ENCODE measurements around the gene MSH4. TPM values are rescaled to one million over a fixed set of nuclear protein-coding genes. Genes with fewer than 3 reads are reported as not detected.
"Not testable (repeated sequence)": the region's sequence is repeated elsewhere in the genome, so short reads cannot be mapped to it uniquely, and the experiment has no call there.

Gene MSH4
- total RNA-seq, 1 donor from 2014 or later: 0.34 TPM

- Mint-ChIP-seq H3K27me3 (ENCODE audit: low read depth, unreplicated experiment) (no peaks in the 10 kb centered on the region), H3K4me3 (ENCODE audit: unreplicated experiment) (no peak overlapping the region), H3K36me3 (ENCODE audit: low read depth, unreplicated experiment) (no peaks in the 10 kb centered on the region), H3K4me1 (ENCODE audit: low read depth, unreplicated experiment) (peaks cover 25% of the 10 kb centered on the region), H3K27ac (ENCODE audit: unreplicated experiment) (no peak overlapping the region), H3K9me3 (ENCODE audit: unreplicated experiment) (no peaks in the 10 kb centered on the region)
- no peak for FAIRE-seq
- H3K9ac ChIP-seq (ENCODE audit: low read length): no peak overlapping the region
- H3K27ac ChIP-seq (ENCODE audit: low read depth, low read length): no peak overlapping the region
- TF ChIP-seq CTCF (IDR thresholded peaks at IDR 0.05; ENCODE audit: insufficient read depth, low read depth, low read length) (no peak), EZH2 (IDR thresholded peaks at IDR 0.05; ENCODE audit: insufficient read depth, low read length) (no peak)
- H3K36me3 ChIP-seq (ENCODE audit: insufficient read depth, low read length): no peaks in the 10 kb centered on the region
- peaks cover 4% of the 10 kb centered on the region for H3K4me1 ChIP-seq (ENCODE audit: insufficient read depth, low read length)
- H3K27me3 ChIP-seq (ENCODE audit: insufficient read depth, low read length): no peaks in the 10 kb centered on the region
- H3K4me3 ChIP-seq (ENCODE audit: insufficient read depth, low read depth, low read length): no peak overlapping the region
- no peak for DNase-seq (ENCODE audit: low read depth)
- no peaks in the 10 kb centered on the region for H3K79me2 ChIP-seq (ENCODE audit: insufficient read depth, low read length)
- H4K20me1 ChIP-seq (ENCODE audit: insufficient read depth, low read length): no peaks in the 10 kb centered on the region
- H3K9me3 ChIP-seq (ENCODE audit: insufficient read depth, low read depth, low read length): no peaks in the 10 kb centered on the region
- no peak overlapping the region for H2AFZ ChIP-seq (ENCODE audit: low read depth, low read length)
- no peak overlapping the region for H3K4me2 ChIP-seq (ENCODE audit: low read length)
Measured at GRCh38 chr1:75770761-75771160, 25.9 kb upstream of the MSH4 start.

GRCh38 chr1:75771978-75772377, 24.7 kb upstream of the MSH4 start:
- Mint-ChIP-seq H3K36me3 (ENCODE audit: low read depth, unreplicated experiment) (no peaks in the 10 kb centered on the region), H3K27ac (ENCODE audit: unreplicated experiment) (no peak overlapping the region), H3K4me1 (ENCODE audit: low read depth, unreplicated experiment) (peaks cover 19% of the 10 kb centered on the region), H3K4me3 (ENCODE audit: unreplicated experiment) (no peak overlapping the region), H3K27me3 (ENCODE audit: low read depth, unreplicated experiment) (no peaks in the 10 kb centered on the region), H3K9me3 (ENCODE audit: unreplicated experiment) (no peaks in the 10 kb centered on the region)
- H4K20me1 ChIP-seq (ENCODE audit: insufficient read depth, low read length): no peaks in the 10 kb centered on the region
- no peak overlapping the region for H3K4me3 ChIP-seq (ENCODE audit: insufficient read depth, low read depth, low read length)
- FAIRE-seq (no peak), DNase-seq (ENCODE audit: low read depth) (no peak)
- no peaks in the 10 kb centered on the region for H3K79me2 ChIP-seq (ENCODE audit: insufficient read depth, low read length)
- no peaks in the 10 kb centered on the region for H3K36me3 ChIP-seq (ENCODE audit: insufficient read depth, low read length)
- no peaks in the 10 kb centered on the region for H3K9me3 ChIP-seq (ENCODE audit: insufficient read depth, low read depth, low read length)
- H3K9ac ChIP-seq (ENCODE audit: low read length): no peak overlapping the region
- no peaks in the 10 kb centered on the region for H3K27me3 ChIP-seq (ENCODE audit: insufficient read depth, low read length)
- H3K4me2 ChIP-seq (ENCODE audit: low read length): no peak overlapping the region
- no peaks in the 10 kb centered on the region for H3K4me1 ChIP-seq (ENCODE audit: insufficient read depth, low read length)
- H2AFZ ChIP-seq (ENCODE audit: low read depth, low read length): no peak overlapping the region
- no peak overlapping the region for H3K27ac ChIP-seq (ENCODE audit: low read depth, low read length)
- no peak for TF ChIP-seq EZH2 (IDR thresholded peaks at IDR 0.05; ENCODE audit: insufficient read depth, low read length)
- TF ChIP-seq CTCF (IDR thresholded peaks at IDR 0.05; ENCODE audit: insufficient read depth, low read depth, low read length): no peak

- H3K27me3 ChIP-seq (ENCODE audit: insufficient read depth, low read length); H3K4me3 Mint-ChIP-seq (ENCODE audit: unreplicated experiment); H3K4me1 Mint-ChIP-seq (ENCODE audit: low read depth, unreplicated experiment); H3K79me2 ChIP-seq (ENCODE audit: insufficient read depth, low read length); H3K4me2 ChIP-seq (ENCODE audit: low read length); H3K4me1 ChIP-seq (ENCODE audit: insufficient read depth, low read length); FAIRE-seq; H4K20me1 ChIP-seq (ENCODE audit: insufficient read depth, low read length); H3K36me3 ChIP-seq (ENCODE audit: insufficient read depth, low read length); H3K27ac ChIP-seq (ENCODE audit: low read depth, low read length); H2AFZ ChIP-seq (ENCODE audit: low read depth, low read length); H3K9me3 ChIP-seq (ENCODE audit: insufficient read depth, low read depth, low read length); DNase-seq (ENCODE audit: low read depth); H3K9ac ChIP-seq (ENCODE audit: low read length); H3K36me3 Mint-ChIP-seq (ENCODE audit: low read depth, unreplicated experiment); H3K27me3 Mint-ChIP-seq (ENCODE audit: low read depth, unreplicated experiment); H3K4me3 ChIP-seq (ENCODE audit: insufficient read depth, low read depth, low read length); H3K27ac Mint-ChIP-seq (ENCODE audit: unreplicated experiment): not testable (repeated sequence)
- H3K9me3 Mint-ChIP-seq (ENCODE audit: unreplicated experiment): peaks cover 10% of the 10 kb centered on the region
Measured at GRCh38 chr1:75777812-75778211, 18.9 kb upstream of the MSH4 start.

- H3K9me3 ChIP-seq (ENCODE audit: insufficient read depth, low read depth, low read length); FAIRE-seq; H3K9ac ChIP-seq (ENCODE audit: low read length); H3K36me3 Mint-ChIP-seq (ENCODE audit: low read depth, unreplicated experiment); H3K4me3 Mint-ChIP-seq (ENCODE audit: unreplicated experiment); H3K4me3 ChIP-seq (ENCODE audit: insufficient read depth, low read depth, low read length); H2AFZ ChIP-seq (ENCODE audit: low read depth, low read length); H3K27ac ChIP-seq (ENCODE audit: low read depth, low read length); H3K4me1 ChIP-seq (ENCODE audit: insufficient read depth, low read length); H3K4me1 Mint-ChIP-seq (ENCODE audit: low read depth, unreplicated experiment); H3K27ac Mint-ChIP-seq (ENCODE audit: unreplicated experiment); DNase-seq (ENCODE audit: low read depth); H3K27me3 ChIP-seq (ENCODE audit: insufficient read depth, low read length); H3K36me3 ChIP-seq (ENCODE audit: insufficient read depth, low read length); H3K27me3 Mint-ChIP-seq (ENCODE audit: low read depth, unreplicated experiment); H4K20me1 ChIP-seq (ENCODE audit: insufficient read depth, low read length); H3K79me2 ChIP-seq (ENCODE audit: insufficient read depth, low read length); H3K4me2 ChIP-seq (ENCODE audit: low read length): not testable (repeated sequence)
- peaks cover 10% of the 10 kb centered on the region for H3K9me3 Mint-ChIP-seq (ENCODE audit: unreplicated experiment)
Measured at GRCh38 chr1:75778694-75779093, 18.0 kb upstream of the MSH4 start.

- not testable (repeated sequence) for H3K79me2 ChIP-seq (ENCODE audit: insufficient read depth, low read length); H3K4me3 Mint-ChIP-seq (ENCODE audit: unreplicated experiment); H3K27ac Mint-ChIP-seq (ENCODE audit: unreplicated experiment); H3K27me3 Mint-ChIP-seq (ENCODE audit: low read depth, unreplicated experiment); H3K9ac ChIP-seq (ENCODE audit: low read length); H4K20me1 ChIP-seq (ENCODE audit: insufficient read depth, low read length); H3K36me3 Mint-ChIP-seq (ENCODE audit: low read depth, unreplicated experiment); H3K36me3 ChIP-seq (ENCODE audit: insufficient read depth, low read length); H2AFZ ChIP-seq (ENCODE audit: low read depth, low read length); H3K9me3 ChIP-seq (ENCODE audit: insufficient read depth, low read depth, low read length); H3K4me1 Mint-ChIP-seq (ENCODE audit: low read depth, unreplicated experiment); H3K4me3 ChIP-seq (ENCODE audit: insufficient read depth, low read depth, low read length); H3K27me3 ChIP-seq (ENCODE audit: insufficient read depth, low read length); H3K4me2 ChIP-seq (ENCODE audit: low read length); DNase-seq (ENCODE audit: low read depth); H3K27ac ChIP-seq (ENCODE audit: low read depth, low read length); H3K4me1 ChIP-seq (ENCODE audit: insufficient read depth, low read length); FAIRE-seq
- H3K9me3 Mint-ChIP-seq (ENCODE audit: unreplicated experiment): peaks cover 10% of the 10 kb centered on the region
Measured at GRCh38 chr1:75780183-75780582, 16.5 kb upstream of the MSH4 start.
